GM18873 (cell line): ENCODE measurements around the gene ACIN1.
"Not testable (repeated sequence)": the region's sequence is repeated elsewhere in the genome, so short reads cannot be mapped to it uniquely, and the experiment has no call there.

Experiments
- ATAC-seq: cut with Tn5 transposase; IDR thresholded peaks from one replicate; pipeline ENCODE4 v1.9.1; 2021; ENCODE audit warnings: mild to moderate bottlenecking, moderate library complexity, moderate number of reproducible peaks; ENCODE audit not compliant: unreplicated experiment, low FRiP score

ACIN1 gene

GRCh38 chr14:23023022-23023794 lies 71.7 kb downstream of the ACIN1 start:
- no peak for ATAC-seq

- ATAC-seq = no peak
These were observed 73.0 kb downstream of the ACIN1 start for GRCh38 chr14:23021889-23022442.

GRCh38 chr14:23021434-23021833 lies 73.5 kb downstream of the ACIN1 start:
- ATAC-seq = no peak

GRCh38 chr14:23020143-23021128 lies 74.5 kb downstream of the ACIN1 start:
- ATAC-seq = no peak

- ATAC-seq = no peak
These were observed 76.8 kb downstream of the ACIN1 start for GRCh38 chr14:23018107-23018506.

- no peak for ATAC-seq
These were observed 77.8 kb downstream of the ACIN1 start for GRCh38 chr14:23017091-23017490.

GRCh38 chr14:23015618-23016017 lies 79.3 kb downstream of the ACIN1 start:
- no peak for ATAC-seq

- not testable (repeated sequence) for ATAC-seq
These were observed 81.2 kb downstream of the ACIN1 start for GRCh38 chr14:23013749-23014054.

GRCh38 chr14:23013054-23013748 lies 81.7 kb downstream of the ACIN1 start:
- ATAC-seq = no peak

- ATAC-seq = no peak
These were observed 84.8 kb downstream of the ACIN1 start, which contains the start of gene C14orf93 for GRCh38 chr14:23009939-23010726. Gene C14orf93, minus strand, starts transcription at chr14:23010143. Its CDS starts 11,120 bp downstream, at chr14:22999023.

- no peak for ATAC-seq
These were observed 85.4 kb downstream of the ACIN1 start for GRCh38 chr14:23009483-23009938.

GRCh38 chr14:23008831-23009230 lies 86.1 kb downstream of the ACIN1 start:
- ATAC-seq = no peak
